Esophagus (tissue), 2 donors: ENCODE results near the gene NXN. TPM values are rescaled to one million over a fixed set of nuclear protein-coding genes. Genes with fewer than 3 reads are reported as not detected.
A peak's percentile ranks its signal among the peaks of the same experiment; 100 is the strongest.
"Not testable (repeated sequence)": the region's sequence is repeated elsewhere in the genome, so short reads cannot be mapped to it uniquely, and the experiment has no call there.

Source experiments
- H3K27ac ChIP-seq, 2 donors: one replicate each; pipeline ENCODE4 v1.5.1; 2013; ENCODE audit warnings: low read depth in 2 of 2, mild to moderate bottlenecking in 2 of 2, inconsistent platforms in 1 of 2, low read length in 1 of 2, moderate library complexity in 1 of 2
- H3K27me3 ChIP-seq, 2 donors: one replicate each; pipeline ENCODE4 v1.6.1; 2013; ENCODE audit warnings: low read length in 2 of 2, control low read depth in 1 of 2, mild to moderate bottlenecking in 1 of 2; ENCODE audit not compliant: insufficient read depth in 2 of 2, control insufficient read depth in 1 of 2
- H3K36me3 ChIP-seq, 2 donors: one replicate each; pipeline ENCODE4 v1.6.1; 2013; ENCODE audit warnings: low read length in 1 of 2; ENCODE audit not compliant: control insufficient read depth in 2 of 2, insufficient read depth in 2 of 2
- H3K4me1 ChIP-seq, 2 donors: one replicate each; pipeline ENCODE4 v1.6.1; 2013; ENCODE audit warnings: low read length in 1 of 2; ENCODE audit not compliant: control insufficient read depth in 2 of 2, insufficient read depth in 2 of 2
- H3K4me3 ChIP-seq, 2 donors: one replicate each; pipeline ENCODE4 v1.5.1; 2013; ENCODE audit warnings: low read length in 2 of 2, mild to moderate bottlenecking in 2 of 2, low read depth in 1 of 2, moderate library complexity in 1 of 2
- H3K9me3 ChIP-seq, 2 donors: one replicate each; pipeline ENCODE4 v1.6.1; 2013; ENCODE audit warnings: mild to moderate bottlenecking in 2 of 2, low read depth in 1 of 2, low read length in 1 of 2, moderate library complexity in 1 of 2; ENCODE audit not compliant: control insufficient read depth in 2 of 2, insufficient read depth in 1 of 2
- WGBS, 2 donors: extraction: QIAGEN DNeasy Blood & Tissue Kit; methylation state at CpG; one replicate each; pipeline ENCODE4 v1.1.7; 2013; 5-methylcytosine and 5-hydroxymethylcytosine counted together
- polyA plus RNA-seq, 2 donors: library from polyadenylated mRNA; stranded (reverse); fragments of 200-250 nt; gene quantifications; one replicate each; pipeline ENCODE4 v1.2.3, GENCODE V29; 2013
- donor health status: healthy with polysubstance abuse.
- donor health status: Bipolar disorder and iron deficiency.

The NXN gene
- polyA plus RNA-seq, 2 donors = 10.1 to 24.0 TPM

DNA sequence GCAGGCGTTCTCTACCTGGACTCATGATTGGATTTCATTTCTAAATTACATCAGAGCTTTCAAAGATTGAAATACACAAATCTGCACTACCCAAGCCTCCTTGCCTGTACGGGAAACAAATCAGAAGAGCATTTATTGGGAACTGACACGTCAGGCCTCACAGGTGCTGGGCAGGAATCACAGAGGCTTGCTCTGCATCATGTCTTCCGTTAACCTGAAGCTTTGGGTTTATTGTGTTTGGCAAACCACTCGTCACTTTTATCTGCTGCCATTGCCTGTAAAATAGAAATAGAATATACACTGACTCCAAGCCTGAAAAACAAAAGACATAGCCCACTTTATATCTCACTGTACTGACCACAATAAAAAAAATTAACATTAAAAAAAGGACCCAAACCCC lies 219.6 kb downstream of the NXN start:
- 84 to 88% methylated on average over 5 of the region's 5 CpGs for WGBS, 2 donors
- Histone ChIP-seq H3K4me1 (no peaks in the 10 kb centered on the region), H3K27me3 (no peaks in the 10 kb centered on the region), H3K4me3 (no peak overlapping the region), H3K9me3 (no peaks in the 10 kb centered on the region), H3K27ac (no peak overlapping the region), H3K36me3 (peaks cover 7 to 9% of the 10 kb centered on the region in 2 donors)

DNA sequence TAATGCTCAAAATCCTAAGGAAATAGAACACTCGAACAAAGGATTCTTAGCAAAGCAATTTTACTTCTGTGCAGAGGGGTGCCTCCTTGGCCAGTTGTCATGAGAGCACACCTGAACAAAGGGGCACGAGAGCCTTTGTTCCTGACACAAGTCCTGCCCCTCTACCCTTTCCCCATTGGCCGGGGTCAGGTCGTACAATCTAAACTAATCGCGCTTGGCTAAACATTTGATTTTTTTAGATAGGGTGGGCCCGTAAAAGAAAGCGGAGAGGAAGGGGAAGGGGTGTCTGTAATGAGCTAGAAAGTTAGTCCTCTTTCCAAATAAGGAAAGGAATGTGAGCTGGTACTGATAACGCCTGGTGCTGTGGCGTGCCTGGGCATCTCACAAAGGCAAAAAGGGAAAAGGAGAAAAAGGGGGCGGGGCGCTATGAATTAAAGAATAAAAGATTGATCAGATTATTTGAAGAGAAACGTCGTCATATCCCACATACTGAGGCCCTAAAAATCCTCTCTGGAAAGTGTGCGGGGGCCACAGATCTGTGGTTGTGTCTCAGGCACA lies 223.5 kb downstream of the NXN start:
- H3K9me3 ChIP-seq, H3K36me3 ChIP-seq, H3K27me3 ChIP-seq, H3K4me1 ChIP-seq, H3K4me3 ChIP-seq: not testable (repeated sequence)
- H3K27ac ChIP-seq = peak overlapping the region in 1 of 2 donors; percentile 49
- WGBS, 2 donors = 47 to 51% methylated on average over 15 of the region's 15 CpGs

GRCh38 chr17:755319-755961 lies 224.1 kb downstream of the NXN start:
- WGBS, 2 donors = 94 to 97% methylated on average over 9 of the region's 9 CpGs
- H3K27ac ChIP-seq = not testable (repeated sequence)

GRCh38 chr17:753418-753817 lies 226.2 kb downstream of the NXN start:
- no peaks in the 10 kb centered on the region for H3K36me3 ChIP-seq
- no peaks in the 10 kb centered on the region for H3K9me3 ChIP-seq
- no peak overlapping the region for H3K4me3 ChIP-seq
- H3K4me1 ChIP-seq = peaks cover 2 to 5% of the 10 kb centered on the region in 2 donors
- WGBS, 2 donors = 79 to 82% methylated on average over 12 to 13 of the region's 13 CpGs
- no peak overlapping the region for H3K27ac ChIP-seq
- H3K27me3 ChIP-seq = no peaks in the 10 kb centered on the region

More at GRCh38 chr17:755319-755961, 224.1 kb downstream of the NXN start:
- H3K4me3 ChIP-seq, H3K4me1 ChIP-seq, H3K27me3 ChIP-seq, H3K36me3 ChIP-seq, H3K9me3 ChIP-seq: not testable (repeated sequence)

- Histone ChIP-seq H3K27ac (peak overlapping the region; percentile 73 to 74), H3K36me3 (peaks cover 0 to under 1% of the 10 kb centered on the region in 2 donors), H3K9me3 (no peaks in the 10 kb centered on the region), H3K4me1 (peaks cover 2 to 5% of the 10 kb centered on the region in 2 donors), H3K4me3 (peak overlapping the region; percentile 70 to 95), H3K27me3 (no peaks in the 10 kb centered on the region)
- WGBS, 2 donors = 19 to 27% methylated on average over 43 of the region's 43 CpGs
These were observed 226.9 kb downstream of the NXN start for GRCh38 chr17:752620-753219.

DNA sequence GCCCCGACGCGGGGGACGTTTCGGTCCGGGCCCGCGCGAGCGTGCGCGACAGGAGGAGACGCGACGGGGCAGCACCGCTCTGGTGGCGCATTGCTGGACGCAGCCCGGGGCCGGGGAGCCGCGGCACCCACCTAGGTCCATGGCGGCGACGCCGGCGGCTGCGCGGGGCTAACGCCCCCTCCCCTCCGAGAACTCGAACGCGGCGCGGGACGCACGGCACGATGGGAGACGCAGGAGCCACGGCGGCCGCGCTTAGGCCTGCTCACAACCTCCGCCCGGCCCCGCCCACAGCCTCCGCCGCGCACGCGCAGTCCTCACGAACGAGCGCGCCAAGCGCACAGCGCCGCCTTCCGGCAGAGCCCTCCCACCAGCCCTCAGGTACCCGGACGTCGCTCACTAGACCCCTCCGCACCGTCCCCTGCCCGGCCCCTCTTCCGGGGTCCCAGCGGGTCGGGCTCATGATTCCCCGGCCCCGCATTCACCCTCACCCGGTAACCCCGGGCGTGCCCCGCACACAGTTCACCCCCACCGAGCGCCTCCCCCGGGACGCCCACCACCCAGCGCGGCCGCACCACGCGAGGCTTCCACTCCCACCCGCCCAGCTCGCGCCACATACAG lies 227.5 kb downstream of the NXN start, which contains the start of gene GEMIN4:
Gene GEMIN4, minus strand, starts transcription at position 263 of the 618 bp plus-strand sequence. Its CDS starts 122 bp downstream, at position 141.
- H3K36me3 ChIP-seq = peaks cover 6% of the 10 kb centered on the region in 2 donors
- 0% methylated on average over 53 to 87 of the region's 87 CpGs for WGBS, 2 donors

GRCh38 chr17:751269-752001 lies 228.1 kb downstream of the NXN start:
- Histone ChIP-seq H3K27ac (peak overlapping the region; percentile 47 to 73), H3K36me3 (peaks cover 10 to 13% of the 10 kb centered on the region in 2 donors), H3K9me3 (no peaks in the 10 kb centered on the region), H3K4me1 (peaks cover 2 to 5% of the 10 kb centered on the region in 2 donors), H3K27me3 (no peaks in the 10 kb centered on the region), H3K4me3 (peak overlapping the region; percentile 70 to 95)
- WGBS, 2 donors = 1% methylated on average over 49 of the region's 49 CpGs

More for the DNA sequence above, 227.5 kb downstream of the NXN start, which contains the start of gene GEMIN4:
- Histone ChIP-seq H3K27me3 (no peaks in the 10 kb centered on the region), H3K27ac (peak within 1 kb of the TSS; percentile 73 to 74), H3K9me3 (no peaks in the 10 kb centered on the region), H3K4me3 (peak within 1 kb of the TSS; percentile 70 to 95), H3K4me1 (peaks cover 2 to 5% of the 10 kb centered on the region in 2 donors)

DNA sequence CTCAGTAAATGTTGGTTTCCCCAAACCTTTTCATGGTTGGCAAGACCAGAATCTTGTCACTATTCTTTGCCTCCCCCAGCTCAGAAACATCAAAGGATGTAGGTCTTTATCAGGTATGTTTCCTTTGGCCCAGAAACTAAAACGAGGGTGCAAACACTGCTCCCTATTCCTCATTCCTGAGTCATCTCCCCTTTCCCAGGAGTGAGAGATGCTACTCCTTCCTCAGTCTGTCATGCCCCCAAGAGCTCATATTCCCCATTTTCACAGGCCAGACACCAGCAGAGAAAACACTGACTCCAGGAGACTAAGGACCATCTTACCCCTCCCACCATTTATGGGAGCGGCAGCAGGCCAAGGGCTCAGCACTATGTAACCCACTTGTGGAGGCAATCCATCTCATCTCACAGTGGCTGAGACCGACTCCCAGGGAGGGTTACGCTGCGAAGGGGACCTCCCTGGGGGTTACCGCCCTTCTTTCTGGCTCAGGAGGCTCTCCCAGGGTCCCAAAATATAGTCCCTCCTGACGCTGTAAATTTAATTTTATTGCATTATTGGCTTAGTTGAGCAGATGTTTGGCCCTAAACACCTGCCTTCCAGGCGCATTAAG lies 229.0 kb downstream of the NXN start:
- Histone ChIP-seq H3K9me3 (no peaks in the 10 kb centered on the region), H3K4me1 (peaks cover 2 to 5% of the 10 kb centered on the region in 2 donors), H3K27me3 (no peaks in the 10 kb centered on the region), H3K27ac (no peak overlapping the region), H3K4me3 (peak overlapping the region in 1 of 2 donors; percentile 70), H3K36me3 (peaks cover 14 to 20% of the 10 kb centered on the region in 2 donors)
- WGBS, 2 donors = 63 to 74% methylated on average over 8 of the region's 8 CpGs

DNA sequence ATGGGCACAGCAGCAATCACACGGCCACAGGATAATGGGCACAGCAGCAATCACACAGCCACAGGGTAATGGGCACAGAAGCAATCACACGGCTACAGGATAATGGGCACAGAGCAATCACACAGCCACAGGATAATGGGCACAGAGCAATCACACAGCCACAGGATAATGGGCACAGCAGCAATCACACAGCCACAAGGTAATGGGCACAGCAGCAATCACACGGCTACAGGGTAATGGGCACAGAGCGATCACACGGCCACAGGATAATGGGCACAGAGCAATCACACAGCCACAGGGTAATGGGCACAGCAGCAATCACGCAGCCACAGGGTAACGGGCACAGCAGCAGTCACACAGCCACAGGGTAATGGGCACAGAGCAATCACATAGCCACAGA lies 230.2 kb downstream of the NXN start:
- WGBS, 2 donors = 80 to 87% methylated on average over 7 of the region's 7 CpGs
- H3K4me3 ChIP-seq, H3K9me3 ChIP-seq, H3K4me1 ChIP-seq, H3K27me3 ChIP-seq, H3K27ac ChIP-seq: not testable (repeated sequence)
- peaks cover 21 to 30% of the 10 kb centered on the region in 2 donors for H3K36me3 ChIP-seq
